ENCODE data around the gene CHCHD3.

DNA sequence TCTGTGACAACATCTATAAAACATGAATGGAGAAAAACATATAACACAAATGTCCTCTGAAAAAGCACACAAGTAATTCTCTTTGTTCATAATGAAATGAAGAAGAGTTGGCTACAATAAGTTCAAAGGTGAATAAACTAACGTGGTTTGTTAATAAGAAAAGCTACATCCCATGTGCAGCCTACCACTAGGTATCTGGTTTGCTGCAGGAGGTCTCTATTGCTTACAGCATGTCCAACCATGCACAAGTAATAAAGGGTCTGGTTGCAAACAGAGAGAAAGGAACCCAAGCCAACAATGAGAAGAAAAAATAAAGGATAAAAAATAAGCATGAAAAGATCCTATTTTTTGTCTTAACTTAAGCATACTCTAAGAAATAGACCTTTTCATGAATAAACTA lies 139.2 kb downstream of the CHCHD3 start:
- TF ChIP-seq, protein P1, sequence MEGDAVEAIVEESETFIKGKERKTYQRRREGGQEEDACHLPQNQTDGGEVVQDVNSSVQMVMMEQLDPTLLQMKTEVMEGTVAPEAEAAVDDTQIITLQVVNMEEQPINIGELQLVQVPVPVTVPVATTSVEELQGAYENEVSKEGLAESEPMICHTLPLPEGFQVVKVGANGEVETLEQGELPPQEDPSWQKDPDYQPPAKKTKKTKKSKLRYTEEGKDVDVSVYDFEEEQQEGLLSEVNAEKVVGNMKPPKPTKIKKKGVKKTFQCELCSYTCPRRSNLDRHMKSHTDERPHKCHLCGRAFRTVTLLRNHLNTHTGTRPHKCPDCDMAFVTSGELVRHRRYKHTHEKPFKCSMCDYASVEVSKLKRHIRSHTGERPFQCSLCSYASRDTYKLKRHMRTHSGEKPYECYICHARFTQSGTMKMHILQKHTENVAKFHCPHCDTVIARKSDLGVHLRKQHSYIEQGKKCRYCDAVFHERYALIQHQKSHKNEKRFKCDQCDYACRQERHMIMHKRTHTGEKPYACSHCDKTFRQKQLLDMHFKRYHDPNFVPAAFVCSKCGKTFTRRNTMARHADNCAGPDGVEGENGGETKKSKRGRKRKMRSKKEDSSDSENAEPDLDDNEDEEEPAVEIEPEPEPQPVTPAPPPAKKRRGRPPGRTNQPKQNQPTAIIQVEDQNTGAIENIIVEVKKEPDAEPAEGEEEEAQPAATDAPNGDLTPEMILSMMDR (conservative IDR thresholded peaks at IDR 0.05 in 1 of 2, IDR thresholded peaks at IDR 0.05 in 1 of 2; ENCODE audit: extremely low read depth in 1 of 2, insufficient read depth in 1 of 2, low read depth in 1 of 2, low read length in 2 of 2) = no peak
- no peak for TF ChIP-seq EZH2 (IDR thresholded peaks at IDR 0.05; ENCODE audit: borderline replicate concordance, low read length)
